IMR-90 (cell line): Measurements from ENCODE around the gene TEX14. TPM values are rescaled to one million over a fixed set of nuclear protein-coding genes. Genes with fewer than 3 reads are reported as not detected.

ENCODE experiments used
- ATAC-seq: fragments of 200-7000 bp; cut with Tn5 transposase; 2 replicates; pipeline ENCODE4 v1.9.1; 2020; ENCODE audit warnings: low read depth, mild to moderate bottlenecking, moderate library complexity
- BruUV-seq: library from RNA; stranded (reverse); fragments of 400-500 nt; replicated peaks from 2 replicates; lab custom pipeline; 2021; lab: Mats Ljungman, UMichigan
- CTCF ChIA-PET: fragments of 300-600 bp; formaldehyde crosslinking; extraction: SDS; loops from one replicate; lab custom pipeline; 2021; ENCODE audit warnings: antibody characterized with exemption; lab: Yijun Ruan, JAX
- POLR2A ChIA-PET: fragments of 300-600 bp; sonication (Branson Sonifier 250); formaldehyde crosslinking; loops from one replicate; lab custom pipeline; 2022; ENCODE audit warnings: antibody characterized with exemption; ENCODE audit not compliant: unreplicated experiment; lab: Charles Lee
- DNase-seq: peaks from one replicate; pipeline ENCODE4 v3.0.0; 2013
- H2AFZ ChIP-seq: replicated peaks from 2 replicates; pipeline ENCODE3; 2013; ENCODE audit warnings: low read length, mild to moderate bottlenecking; ENCODE audit not compliant: poor library complexity
- H2AK5ac ChIP-seq: 2 replicates; pipeline ENCODE4 v1.6.1; 2013; ENCODE audit warnings: low read depth, low read length, inconsistent platforms
- H2AK9ac ChIP-seq: replicated peaks from 2 replicates; pipeline ENCODE3; 2013; ENCODE audit warnings: mild to moderate bottlenecking, low read depth, low read length, moderate library complexity; ENCODE audit not compliant: poor library complexity
- H2BK120ac ChIP-seq: 2 replicates; pipeline ENCODE4 v1.6.1; 2013; ENCODE audit warnings: low read depth, low read length, inconsistent platforms
- H2BK15ac ChIP-seq: 3 replicates; pipeline ENCODE4 v1.6.1; 2013; ENCODE audit warnings: low read depth, low read length, inconsistent platforms
- H2BK20ac ChIP-seq: 2 replicates; pipeline ENCODE4 v1.6.1; 2013; ENCODE audit warnings: low read depth, mild to moderate bottlenecking, inconsistent platforms, low read length, moderate library complexity
- H2BK5ac ChIP-seq: 2 replicates; pipeline ENCODE4 v1.6.1; 2013; ENCODE audit warnings: mild to moderate bottlenecking, low read depth, low read length, inconsistent platforms; ENCODE audit not compliant: poor library complexity, severe bottlenecking
- H3K14ac ChIP-seq: replicated peaks from 2 replicates; pipeline ENCODE4 v1.6.1; 2013; ENCODE audit warnings: low read depth, low read length, inconsistent platforms
- H3K18ac ChIP-seq: 2 replicates; pipeline ENCODE4 v1.6.1; 2013; ENCODE audit warnings: low read depth, low read length, control low read depth
- H3K23ac ChIP-seq: 2 replicates; pipeline ENCODE4 v1.6.1; 2013; ENCODE audit warnings: low read depth, low read length, inconsistent platforms
- H3K27ac ChIP-seq: 2 replicates; pipeline ENCODE4 v1.5.1; 2013; ENCODE audit warnings: mild to moderate bottlenecking, control low read depth, low read length; ENCODE audit not compliant: insufficient read depth
- H3K27me3 ChIP-seq: 2 replicates; pipeline ENCODE4 v1.6.1; 2013; ENCODE audit warnings: low read length; ENCODE audit not compliant: control insufficient read depth, insufficient read depth
- H3K36me3 ChIP-seq: 2 replicates; pipeline ENCODE4 v1.6.1; 2013; ENCODE audit warnings: low read length, mixed read lengths; ENCODE audit not compliant: control insufficient read depth, insufficient read depth
- H3K4ac ChIP-seq: 2 replicates; pipeline ENCODE4 v1.6.1; 2013; ENCODE audit warnings: low read depth, low read length, inconsistent platforms
- H3K4me1 ChIP-seq: 2 replicates; pipeline ENCODE4 v1.6.1; 2013; ENCODE audit warnings: low read length, mixed read lengths; ENCODE audit not compliant: control insufficient read depth, insufficient read depth
- H3K4me2 ChIP-seq: 2 replicates; pipeline ENCODE4 v1.6.1; 2013; ENCODE audit warnings: low read depth, mild to moderate bottlenecking, control low read depth, low read length, moderate library complexity
- H3K4me3 ChIP-seq: 2 replicates; pipeline ENCODE4 v1.5.1; 2013; ENCODE audit warnings: low read depth, mild to moderate bottlenecking, control low read depth, low read length, moderate library complexity; ENCODE audit not compliant: insufficient read depth
- H3K56ac ChIP-seq: 2 replicates; pipeline ENCODE4 v1.6.1; 2013; ENCODE audit warnings: low read length, inconsistent platforms; ENCODE audit not compliant: insufficient read depth; ENCODE audit errors: extremely low read depth
- H3K79me1 ChIP-seq, 2 experiments: 2 replicates each; pipeline ENCODE4 v1.6.1; 2013; ENCODE audit warnings: low read length in 2 of 2, inconsistent platforms in 1 of 2, low read depth in 1 of 2
- H3K9ac ChIP-seq: 2 replicates; pipeline ENCODE4 v1.6.1; 2013; ENCODE audit warnings: low read depth, low read length, control low read depth
- H3K9me1 ChIP-seq: 2 replicates; pipeline ENCODE4 v1.6.1; 2013; ENCODE audit warnings: low read length, inconsistent platforms; ENCODE audit not compliant: insufficient read depth
- H3K9me3 ChIP-seq: 2 replicates; pipeline ENCODE4 v1.6.1; 2013; ENCODE audit warnings: low read length; ENCODE audit not compliant: control insufficient read depth, insufficient read depth
- H4K20me1 ChIP-seq: 2 replicates; pipeline ENCODE4 v1.6.1; 2013; ENCODE audit warnings: low read length, inconsistent platforms; ENCODE audit not compliant: insufficient read depth
- H4K5ac ChIP-seq: 2 replicates; pipeline ENCODE4 v1.6.1; 2013; ENCODE audit warnings: mild to moderate bottlenecking, low read depth, low read length, control low read depth
- H4K8ac ChIP-seq, 2 experiments: 2 replicates each; pipeline ENCODE4 v1.6.1; 2013; ENCODE audit warnings: low read depth in 2 of 2, low read length in 2 of 2, control low read depth in 1 of 2, inconsistent platforms in 1 of 2
- H4K91ac ChIP-seq: 2 replicates; pipeline ENCODE4 v1.6.1; 2013; ENCODE audit warnings: low read depth, low read length, inconsistent platforms; ENCODE audit not compliant: insufficient read depth
- BHLHE40 ChIP-seq: fragments of 150-350 bp; IDR thresholded peaks from 2 replicates; pipeline ENCODE4 v1.6.1; 2016; ENCODE audit warnings: mild to moderate bottlenecking, low read depth, low read length
- WGBS, 2 experiments: methylation state at CpG; one replicate each; pipeline versions ENCODE4 v1.1.5 to v1.1.7; 2013; ENCODE audit warnings: missing lambda C conversion rate in 2 of 2; ENCODE audit not compliant: insufficient read length in 1 of 2; ENCODE audit errors: extremely low coverage in 2 of 2; 5-methylcytosine and 5-hydroxymethylcytosine counted together
- dilution Hi-C: fragments of 300-500 bp; cut with HindIII; formaldehyde crosslinking; loops from one replicate; pipeline ENCODE4 v1.14.3; 2018; ENCODE audit warnings: low sequenced_read_pairs; ENCODE audit not compliant: unreplicated experiment
- in situ Hi-C: fragments of 300-500 bp; cut with MboI; formaldehyde crosslinking; loops from 3 replicates; pipeline ENCODE4 v1.14.3; 2019; ENCODE audit warnings: low sequenced_read_pairs, inconsistent platforms, mixed read lengths
- intact Hi-C: fragments of 100-400 bp; cut with micrococcal nuclease; formaldehyde crosslinking; loops from 2 replicates; pipeline ENCODE4 v1.10.0; 2022
- polyA plus RNA-seq, 3 experiments: library from polyadenylated mRNA; depleted of rRNA; stranded (reverse); fragments of >200 nt; gene quantifications; 2 replicates each; pipeline ENCODE4 v1.2.3, GENCODE V29; 2012; ENCODE audit warnings: low replicate concordance in 1 of 3
- total RNA-seq: library from RNA; depleted of rRNA; stranded (reverse); fragments of >200 nt; gene quantifications from 2 replicates; pipeline ENCODE4 v1.2.3, GENCODE V29; 2012

Gene TEX14
- total and polyA plus RNA-seq, 2 of the 4 experiments (the other 2 are of a cell fraction) = not detected

DNA sequence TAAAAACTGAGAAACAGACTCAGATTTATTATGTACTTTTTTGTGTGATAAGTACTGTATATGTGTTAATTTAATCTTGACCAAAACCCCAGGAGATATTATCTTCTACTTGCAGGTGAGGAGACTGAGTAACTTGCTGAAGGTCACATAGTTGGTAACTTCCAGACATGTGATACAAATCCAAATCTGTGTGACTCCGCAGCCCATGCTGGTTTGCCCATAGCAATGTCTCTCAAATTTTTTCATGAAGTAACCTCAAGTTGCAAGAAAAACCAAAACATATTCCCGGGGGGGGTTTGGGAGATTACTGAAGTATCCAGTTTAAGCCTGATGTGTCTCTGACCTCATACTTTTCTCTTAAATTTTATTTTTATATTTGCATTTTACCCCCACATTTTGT is 3.3 kb downstream of the TEX14 start:
- Histone ChIP-seq H3K4ac (no peak overlapping the region), H3K4me1 (peaks cover 3% of the 10 kb centered on the region), H3K18ac (no peak overlapping the region), H3K9ac (no peak overlapping the region), H3K36me3 (no peaks in the 10 kb centered on the region), H3K79me1 (peaks cover 4 to 16% of the 10 kb centered on the region in 2 experiments), H3K56ac (no peak overlapping the region), H3K4me2 (no peak overlapping the region), H2BK5ac (no peak overlapping the region), H3K9me3 (no peaks in the 10 kb centered on the region; the same call in 1 of the 2 replicates), H3K23ac (no peak overlapping the region), H2AFZ (no peak overlapping the region), H3K4me3 (no peak overlapping the region), H3K14ac (no peak overlapping the region), H2AK5ac (no peak overlapping the region), H4K20me1 (no peaks in the 10 kb centered on the region), H2AK9ac (no peak overlapping the region), H3K27ac (no peak overlapping the region), H2BK15ac (no peak overlapping the region), H4K91ac (no peak overlapping the region), H4K5ac (no peak overlapping the region), H4K8ac (no peak overlapping the region), H2BK20ac (no peak overlapping the region), H2BK120ac (no peak overlapping the region), H3K9me1 (peaks cover 2% of the 10 kb centered on the region; the same call in 1 of the 2 replicates), H3K27me3 (no peaks in the 10 kb centered on the region; the same call in 1 of the 2 replicates)
- TF ChIP-seq BHLHE40 = no peak
- no CpG with 5 or more reads among the region's 2 CpGs for WGBS, 2 experiments
- ATAC-seq = no peak
- dilution Hi-C loops = no loop called here
- ChIA-PET CTCF (no interaction called here), POLR2A (no interaction called here)
- in situ Hi-C loops = no loop called here
- DNase-seq = no peak
- BruUV-seq = no TSS peak
- intact Hi-C loops = no loop called here
